ENCODE results near the gene CEBPB. TPM values are rescaled to one million over a fixed set of nuclear protein-coding genes. Genes with fewer than 3 reads are reported as not detected.
"Not testable (repeated sequence)": the region's sequence is repeated elsewhere in the genome, so short reads cannot be mapped to it uniquely, and the experiment has no call there.

Gene CEBPB
- total RNA-seq, 1 donor from 2014 or later, result 360 TPM

DNA sequence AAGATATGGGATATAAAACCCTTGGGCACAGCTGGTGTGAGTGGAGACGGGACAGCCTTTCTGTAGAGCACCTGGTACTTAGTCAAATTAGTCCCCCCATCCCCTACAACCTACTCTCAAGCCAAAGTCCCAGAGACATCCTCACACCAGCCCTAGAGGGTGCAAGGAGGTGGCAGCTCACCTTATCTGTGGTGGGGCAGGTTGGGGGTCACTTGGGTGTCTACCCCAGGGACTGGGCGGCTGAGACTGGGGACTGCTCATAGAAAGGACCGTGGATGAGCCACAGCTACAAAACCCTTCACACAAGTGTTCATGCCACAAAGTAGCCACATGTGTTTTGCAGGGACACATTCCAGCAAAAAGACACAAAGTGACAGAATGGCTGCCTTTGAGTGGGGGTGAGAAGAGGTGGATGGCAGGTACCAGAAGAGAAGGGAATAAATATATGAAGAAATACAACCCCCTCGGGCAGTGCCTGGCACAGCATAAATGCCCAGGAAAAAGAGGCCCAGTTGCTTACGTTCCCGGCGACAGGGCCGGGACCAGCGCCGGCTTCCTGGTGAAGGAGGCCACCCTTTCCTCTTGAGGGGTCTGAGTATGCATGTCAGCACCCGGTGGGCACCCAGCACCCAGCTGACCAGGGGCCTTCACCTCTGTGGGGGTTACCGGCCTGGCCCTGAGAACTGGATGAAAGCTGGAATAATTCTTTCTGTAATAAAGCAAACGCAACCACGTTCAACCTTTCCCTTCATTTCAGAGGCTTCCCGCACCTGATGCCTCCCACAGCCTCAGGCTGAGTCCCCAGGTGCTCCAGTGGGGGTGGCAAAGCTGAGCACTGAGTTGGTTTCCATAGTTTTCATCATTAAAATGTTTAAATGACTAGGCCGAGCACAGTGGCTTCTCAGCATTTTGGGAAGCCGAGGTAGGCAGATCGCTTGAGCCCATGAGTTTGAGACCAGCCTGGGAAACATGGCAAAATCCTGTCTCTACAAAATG, 14.4 kb upstream of the CEBPB start:
- Histone ChIP-seq H3K27ac (no peak overlapping the region), H3K27me3 (no peaks in the 10 kb centered on the region), H3K9me3 (no peaks in the 10 kb centered on the region), H3K4me1 (peaks cover 3 to 7% of the 10 kb centered on the region in 2 donors), H3K36me3 (no peaks in the 10 kb centered on the region), H3K4me3 (no peak overlapping the region)
- intact Hi-C loops (cut with DNase I), result no loop called here
- TF ChIP-seq, protein P1, sequence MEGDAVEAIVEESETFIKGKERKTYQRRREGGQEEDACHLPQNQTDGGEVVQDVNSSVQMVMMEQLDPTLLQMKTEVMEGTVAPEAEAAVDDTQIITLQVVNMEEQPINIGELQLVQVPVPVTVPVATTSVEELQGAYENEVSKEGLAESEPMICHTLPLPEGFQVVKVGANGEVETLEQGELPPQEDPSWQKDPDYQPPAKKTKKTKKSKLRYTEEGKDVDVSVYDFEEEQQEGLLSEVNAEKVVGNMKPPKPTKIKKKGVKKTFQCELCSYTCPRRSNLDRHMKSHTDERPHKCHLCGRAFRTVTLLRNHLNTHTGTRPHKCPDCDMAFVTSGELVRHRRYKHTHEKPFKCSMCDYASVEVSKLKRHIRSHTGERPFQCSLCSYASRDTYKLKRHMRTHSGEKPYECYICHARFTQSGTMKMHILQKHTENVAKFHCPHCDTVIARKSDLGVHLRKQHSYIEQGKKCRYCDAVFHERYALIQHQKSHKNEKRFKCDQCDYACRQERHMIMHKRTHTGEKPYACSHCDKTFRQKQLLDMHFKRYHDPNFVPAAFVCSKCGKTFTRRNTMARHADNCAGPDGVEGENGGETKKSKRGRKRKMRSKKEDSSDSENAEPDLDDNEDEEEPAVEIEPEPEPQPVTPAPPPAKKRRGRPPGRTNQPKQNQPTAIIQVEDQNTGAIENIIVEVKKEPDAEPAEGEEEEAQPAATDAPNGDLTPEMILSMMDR (IDR thresholded peaks at IDR 0.05), result no peak
- no peak for DNase-seq (ENCODE audit: low spot score in 2 of 2)

DNA sequence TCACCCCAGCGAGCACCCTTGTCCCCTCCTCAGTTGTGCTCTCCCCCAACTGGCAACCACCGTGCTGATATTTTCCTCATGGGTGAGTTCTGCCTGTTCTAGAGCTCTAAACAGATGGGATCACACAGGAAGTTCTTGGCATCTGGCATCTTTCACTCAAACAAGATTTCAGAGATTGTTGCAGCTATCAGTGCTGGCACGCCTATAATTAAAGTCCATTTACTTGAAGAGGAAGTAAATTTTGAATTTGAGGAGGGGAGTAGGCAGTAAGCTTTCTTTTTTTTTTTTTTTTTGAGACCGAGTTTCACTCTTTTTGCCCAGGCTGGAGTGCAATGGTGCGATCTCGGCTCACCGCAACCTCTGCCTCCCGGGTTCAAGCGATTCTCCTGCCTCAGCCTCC, 12.0 kb upstream of the CEBPB start:
- DNase-seq (ENCODE audit: low spot score in 2 of 2), result not testable (repeated sequence)

DNA sequence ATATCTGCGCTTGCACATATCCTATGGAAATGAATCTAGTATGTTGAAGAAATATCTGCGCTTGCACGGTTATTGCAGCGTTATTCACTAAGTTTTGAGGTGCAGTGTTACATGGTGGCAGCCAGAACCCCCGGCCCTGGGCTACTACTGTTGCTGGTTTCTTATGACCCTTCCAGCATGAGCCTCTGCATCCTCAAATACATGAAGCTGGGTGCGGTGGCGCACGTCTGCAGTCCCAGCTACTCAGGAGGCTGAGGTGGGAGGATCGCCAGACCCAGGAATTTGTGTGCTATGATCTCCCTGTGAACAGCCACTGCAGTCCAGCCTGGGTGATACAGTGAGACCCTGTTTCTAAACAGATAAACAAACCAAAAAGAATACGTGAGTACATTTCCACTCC, 9.3 kb upstream of the CEBPB start:
- TF ChIP-seq, protein P1 (IDR thresholded peaks at IDR 0.05), result no peak
- H3K36me3 ChIP-seq, result no peaks in the 10 kb centered on the region
- no peaks in the 10 kb centered on the region for H3K4me1 ChIP-seq
- no peaks in the 10 kb centered on the region for H3K27me3 ChIP-seq
- H3K27ac ChIP-seq, result no peak overlapping the region
- intact Hi-C loops (cut with DNase I), result loop anchor here (10.0 kb wide), 1 partner anchor 553 kb away; the partner anchor contains the start of gene PARD6B
- DNase-seq (ENCODE audit: low spot score in 2 of 2), result no peak
- H3K4me3 ChIP-seq, result no peak overlapping the region
- no peaks in the 10 kb centered on the region for H3K9me3 ChIP-seq

More for the DNA sequence above, 12.0 kb upstream of the CEBPB start:
- H3K27ac ChIP-seq, H3K36me3 ChIP-seq, H3K27me3 ChIP-seq, H3K9me3 ChIP-seq, H3K4me3 ChIP-seq, H3K4me1 ChIP-seq: not testable (repeated sequence)
- intact Hi-C loops (cut with DNase I), result loop anchor here (2.0 kb wide), 1 partner anchor 58 kb away; no protein-coding TSS in a partner anchor

DNA sequence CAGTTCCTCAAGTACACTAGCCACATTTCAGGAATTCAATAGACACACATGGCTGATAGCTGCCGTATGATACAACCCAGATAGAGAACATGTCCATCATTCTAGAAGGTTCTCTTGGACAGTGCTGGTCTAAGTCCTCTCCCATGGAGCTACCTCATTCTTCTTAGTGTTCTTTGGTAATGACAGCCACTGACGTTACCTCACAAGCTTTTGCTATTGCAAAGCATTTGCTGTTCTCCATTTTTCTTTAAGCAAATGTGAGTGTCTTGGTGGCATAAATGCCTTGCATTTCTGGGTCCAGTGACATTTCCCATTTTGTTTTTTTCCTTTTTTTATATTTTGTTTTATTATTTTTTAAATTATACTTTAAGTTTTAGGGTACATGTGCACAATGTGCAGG, 8.3 kb upstream of the CEBPB start:
- no peak for DNase-seq (ENCODE audit: low spot score in 2 of 2)
- no peaks in the 10 kb centered on the region for H3K27me3 ChIP-seq
- intact Hi-C loops (cut with DNase I), result loop anchor here (10.0 kb wide), 1 partner anchor 552 kb away; the partner anchor contains the start of gene PARD6B
- TF ChIP-seq, protein P1 (IDR thresholded peaks at IDR 0.05), result no peak
- peaks cover 0 to 5% of the 10 kb centered on the region in 2 donors for H3K4me1 ChIP-seq
- H3K27ac ChIP-seq, result no peak overlapping the region
- H3K9me3 ChIP-seq, result no peaks in the 10 kb centered on the region
- H3K36me3 ChIP-seq, result no peaks in the 10 kb centered on the region
- no peak overlapping the region for H3K4me3 ChIP-seq

DNA sequence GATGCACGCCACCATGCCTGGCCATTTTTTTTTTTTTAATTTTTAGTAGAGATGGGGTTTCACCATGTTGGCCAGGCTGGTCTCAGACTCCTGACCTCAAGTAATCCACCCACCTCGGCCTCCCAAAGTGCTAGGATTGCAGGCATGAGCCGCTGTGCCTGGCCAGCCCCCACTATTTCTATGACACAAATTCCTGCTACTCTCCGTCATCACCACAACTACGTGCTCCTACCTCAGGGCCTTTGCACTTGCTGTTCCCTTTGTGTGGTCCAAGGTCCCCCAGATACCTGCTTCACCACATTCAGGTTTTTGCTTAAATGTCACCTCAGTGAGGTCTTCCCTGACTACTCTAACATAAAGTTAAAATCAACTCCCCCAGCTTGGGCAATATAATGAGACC, 5.2 kb upstream of the CEBPB start:
- intact Hi-C loops (cut with DNase I), result loop anchor here (10.0 kb wide), 1 partner anchor 549 kb away; the partner anchor contains the start of gene PARD6B

More for the DNA sequence above, 5.2 kb upstream of the CEBPB start:
- Histone ChIP-seq H3K27me3 (no peaks in the 10 kb centered on the region), H3K9me3 (no peaks in the 10 kb centered on the region), H3K4me3 (no peak overlapping the region), H3K27ac (no peak overlapping the region), H3K4me1 (peaks cover 4 to 9% of the 10 kb centered on the region in 2 donors), H3K36me3 (no peaks in the 10 kb centered on the region)
- TF ChIP-seq, protein P1 (IDR thresholded peaks at IDR 0.05), result no peak
- DNase-seq (ENCODE audit: low spot score in 2 of 2), result no peak
